Right kidney (tissue), 9 donors: ENCODE data around the gene DPH1.
"Not testable (repeated sequence)": the region's sequence is repeated elsewhere in the genome, so short reads cannot be mapped to it uniquely, and the experiment has no call there.

Experiments
- DNase-seq: peaks from one replicate; pipeline ENCODE4 v3.0.0-alpha.2; 2016
- long read RNA-seq, 8 donors: transcript quantifications; one replicate each; lab custom pipeline, GENCODE V29; 2026

Gene DPH1
- long read RNA-seq, donor 1, transcript DPH1-201 (13 exons, 2,221 nt) = major isoform, 8 of 37 reads
- long read RNA-seq, donor 1, partial matches to known transcripts = 24 of 37 reads
- long read RNA-seq, donor 1, other reads (novel, unspliced or antisense) = 0 of 37 reads
- long read RNA-seq, donor 2, partial matches to known transcripts = 0 of 3 reads
- long read RNA-seq, donor 2, other reads (novel, unspliced or antisense) = 0 of 3 reads
- long read RNA-seq, donor 3, partial matches to known transcripts = 0 of 5 reads
- long read RNA-seq, donor 3, other reads (novel, unspliced or antisense) = 0 of 5 reads
- long read RNA-seq, donor 4, partial matches to known transcripts = 38 of 45 reads
- long read RNA-seq, donor 4, other reads (novel, unspliced or antisense) = 0 of 45 reads
- long read RNA-seq, donor 5, transcript DPH1-201 (13 exons, 2,221 nt) = major isoform, 5 of 10 reads
- long read RNA-seq, donor 5, partial matches to known transcripts = 0 of 10 reads
- long read RNA-seq, donor 5, other reads (novel, unspliced or antisense) = 0 of 10 reads
- long read RNA-seq, donor 6, partial matches to known transcripts = 0 of 8 reads
- long read RNA-seq, donor 6, other reads (novel, unspliced or antisense) = 0 of 8 reads
- long read RNA-seq, donor 7 = 0 reads
- long read RNA-seq, donor 8, partial matches to known transcripts = 0 of 6 reads
- long read RNA-seq, donor 8, other reads (novel, unspliced or antisense) = 0 of 6 reads

DNA sequence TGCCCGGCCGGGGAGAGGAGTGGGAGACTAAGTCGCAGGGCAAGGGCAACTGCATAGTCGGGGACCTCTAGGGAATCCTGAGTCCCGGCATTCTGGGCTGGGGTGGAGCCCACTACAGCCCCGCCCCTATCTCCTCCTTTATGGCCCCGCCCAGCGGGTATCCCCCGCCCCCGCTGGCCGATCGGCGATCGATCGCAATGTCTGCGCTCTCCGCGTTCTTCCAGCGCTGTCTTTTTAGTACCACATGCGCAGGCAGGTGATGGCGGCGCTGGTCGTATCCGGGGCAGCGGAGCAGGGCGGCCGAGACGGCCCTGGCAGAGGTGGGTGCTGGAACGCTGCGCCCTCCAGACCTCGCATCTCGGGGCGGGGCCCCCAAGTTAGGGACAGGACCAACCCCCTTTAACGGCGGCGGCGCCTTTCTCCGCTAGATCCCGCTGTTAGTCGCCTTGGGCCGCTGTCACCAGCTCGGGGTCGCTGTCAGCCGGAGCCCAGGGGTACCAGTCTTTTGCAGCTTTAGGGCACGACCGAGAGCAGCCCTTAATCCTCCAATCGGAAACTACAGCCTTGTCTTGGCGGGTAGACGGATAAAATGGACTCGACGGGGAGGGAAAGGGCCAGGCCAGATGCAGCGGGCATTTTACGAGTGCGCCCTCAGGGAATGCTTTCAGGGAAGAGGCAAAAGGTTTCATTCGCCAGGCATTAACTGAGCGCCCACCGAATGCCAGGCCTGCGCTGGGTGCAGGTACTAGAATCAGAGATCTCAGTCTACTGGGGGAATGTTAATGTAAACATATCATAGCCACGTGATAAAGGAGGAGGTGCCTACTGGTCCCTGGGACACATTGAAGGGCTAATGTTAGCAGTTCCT, at the start of gene DPH1:
Gene DPH1, plus strand, starts transcription at position 243 of the 868 bp plus-strand sequence. Its CDS starts 17 bp downstream, at position 260.
- peak; percentile 77 for DNase-seq

- no peak for DNase-seq
These were observed 49.2 kb upstream of the DPH1 start for GRCh38 chr17:1980665-1981250.

- not testable (repeated sequence) for DNase-seq
These were observed 47.1 kb upstream of the DPH1 start for GRCh38 chr17:1982793-1983366.

DNA sequence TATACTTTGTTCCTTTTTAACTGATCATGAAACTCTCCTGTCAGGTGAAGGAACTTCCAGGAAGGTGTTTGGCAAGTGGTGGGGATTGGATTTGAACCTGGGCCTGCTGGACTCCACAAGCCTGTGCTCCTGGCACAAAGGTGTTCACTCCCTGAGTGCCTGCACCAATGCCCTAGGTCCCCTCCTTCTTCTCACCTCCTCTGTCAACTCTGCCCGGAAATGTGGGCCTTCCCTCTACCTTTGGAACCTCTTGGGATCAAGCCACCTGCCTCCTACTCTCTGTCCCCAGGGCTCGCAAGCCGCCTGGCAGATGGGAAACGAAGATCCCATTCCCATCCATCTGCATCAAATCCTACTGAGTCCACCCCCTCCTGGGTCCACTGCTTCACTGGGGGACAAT, 44.9 kb upstream of the DPH1 start:
- DNase-seq = no peak

DNA sequence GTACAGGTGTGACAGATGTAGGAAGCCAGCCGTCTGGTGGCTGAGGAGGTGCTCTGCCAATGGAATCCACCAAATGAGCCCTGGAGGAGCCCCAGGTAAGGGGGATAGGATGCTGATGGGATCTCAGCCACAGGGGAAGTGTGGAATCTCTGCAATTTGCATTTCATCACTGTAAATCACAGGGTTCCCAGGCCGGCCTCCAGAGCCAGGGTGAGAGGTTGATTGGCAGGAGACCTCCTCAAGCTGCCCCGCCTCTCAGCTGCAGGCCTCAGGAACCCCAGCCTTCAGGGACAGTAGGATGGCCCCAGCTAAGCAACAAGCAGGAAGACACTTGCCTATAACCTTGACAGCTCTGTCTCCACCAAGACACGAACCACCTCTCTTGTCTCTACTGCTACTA, 44.3 kb upstream of the DPH1 start:
- no peak for DNase-seq

DNA sequence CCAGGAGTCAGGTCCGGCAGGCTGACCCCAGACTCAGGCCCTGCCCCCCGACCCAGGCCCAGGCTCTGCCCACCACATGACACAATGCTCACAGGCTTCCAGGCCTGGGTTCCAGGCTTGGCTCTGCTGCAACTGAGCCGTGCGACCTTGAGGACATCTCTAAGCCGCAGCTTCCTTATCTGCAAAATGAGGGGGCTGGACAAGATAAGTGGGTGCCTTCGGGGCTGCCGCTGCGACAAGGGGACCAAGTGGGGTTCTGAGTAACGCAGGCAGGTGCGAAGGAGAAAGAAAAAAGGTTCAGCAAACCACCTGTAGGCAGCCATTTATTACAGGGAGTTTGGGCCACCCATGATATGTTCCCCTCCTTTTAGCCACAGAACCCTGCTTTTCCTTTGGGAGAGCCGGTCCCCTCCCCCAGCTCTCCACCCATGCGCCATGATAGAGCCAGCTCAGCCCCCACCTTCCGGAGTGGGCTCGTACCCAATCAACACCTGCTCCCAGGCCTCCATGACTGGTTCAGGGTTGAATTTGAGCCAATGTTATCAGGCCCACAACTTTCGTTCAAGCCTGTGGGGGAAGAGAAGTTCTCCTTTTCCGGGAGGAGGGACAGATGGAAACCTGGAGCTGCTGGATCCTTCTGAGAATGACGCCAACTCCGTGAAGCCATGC, 43.0 kb upstream of the DPH1 start:
- no peak for DNase-seq

DNA sequence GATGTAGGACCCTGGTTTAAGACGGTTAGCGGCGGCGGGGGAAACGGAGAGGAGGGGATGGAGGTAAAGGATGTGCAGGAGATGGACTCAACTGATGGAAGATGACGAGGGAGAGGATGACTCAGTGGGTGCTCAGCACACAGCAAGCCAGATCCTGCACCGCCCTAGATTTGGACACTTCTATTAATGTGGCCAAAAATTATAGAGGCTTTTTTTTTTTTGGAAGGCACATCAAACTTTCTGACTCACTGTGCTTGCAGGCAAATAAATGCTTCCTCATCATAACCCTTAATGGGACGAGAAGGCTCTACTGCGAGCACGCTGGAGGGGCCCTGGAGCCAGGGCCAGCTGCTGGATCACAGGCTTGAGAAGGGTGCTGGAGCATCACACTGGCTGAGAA, 40.8 kb upstream of the DPH1 start:
- DNase-seq = no peak

- no peak for DNase-seq
These were observed 37.4 kb upstream of the DPH1 start for GRCh38 chr17:1992541-1992940.

GRCh38 chr17:1994707-1995106, 35.2 kb upstream of the DPH1 start:
- no peak for DNase-seq

GRCh38 chr17:1995321-1995892, 34.5 kb upstream of the DPH1 start:
- DNase-seq = no peak

- DNase-seq = no peak
These were observed 33.8 kb upstream of the DPH1 start for GRCh38 chr17:1995907-1996799.

GRCh38 chr17:1996800-1997288, 33.1 kb upstream of the DPH1 start:
- DNase-seq = no peak

DNA sequence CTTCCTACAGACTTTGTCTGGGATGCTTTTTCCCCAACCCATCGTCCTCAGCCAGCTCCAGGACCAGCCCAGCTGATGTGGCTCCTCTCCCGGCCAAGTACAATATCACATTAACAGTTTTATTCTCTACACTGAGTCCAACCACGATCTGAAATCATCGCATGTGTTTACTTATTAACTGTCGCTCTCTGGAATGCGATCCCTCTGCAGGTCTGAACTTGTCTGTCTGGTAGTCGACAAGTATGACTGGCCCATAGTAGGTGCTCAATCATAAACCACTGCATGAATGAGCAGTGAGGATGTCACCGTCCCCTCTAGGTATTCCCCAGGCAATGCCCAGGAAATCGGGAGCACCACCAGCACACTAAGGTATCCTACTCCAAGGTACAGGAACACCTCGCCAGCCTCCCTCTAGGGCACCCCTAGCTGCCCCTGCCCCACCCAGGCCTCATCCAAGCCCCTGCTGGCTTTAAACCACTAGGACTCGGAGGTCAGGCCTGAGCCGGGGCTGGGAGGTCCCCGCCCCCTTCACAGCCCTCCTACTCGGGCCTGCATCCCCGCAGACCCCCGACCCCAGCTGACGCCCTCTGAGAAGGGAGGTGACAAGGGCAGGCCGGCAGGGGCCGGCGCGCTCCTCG, 32.5 kb upstream of the DPH1 start:
- no peak for DNase-seq

DNA sequence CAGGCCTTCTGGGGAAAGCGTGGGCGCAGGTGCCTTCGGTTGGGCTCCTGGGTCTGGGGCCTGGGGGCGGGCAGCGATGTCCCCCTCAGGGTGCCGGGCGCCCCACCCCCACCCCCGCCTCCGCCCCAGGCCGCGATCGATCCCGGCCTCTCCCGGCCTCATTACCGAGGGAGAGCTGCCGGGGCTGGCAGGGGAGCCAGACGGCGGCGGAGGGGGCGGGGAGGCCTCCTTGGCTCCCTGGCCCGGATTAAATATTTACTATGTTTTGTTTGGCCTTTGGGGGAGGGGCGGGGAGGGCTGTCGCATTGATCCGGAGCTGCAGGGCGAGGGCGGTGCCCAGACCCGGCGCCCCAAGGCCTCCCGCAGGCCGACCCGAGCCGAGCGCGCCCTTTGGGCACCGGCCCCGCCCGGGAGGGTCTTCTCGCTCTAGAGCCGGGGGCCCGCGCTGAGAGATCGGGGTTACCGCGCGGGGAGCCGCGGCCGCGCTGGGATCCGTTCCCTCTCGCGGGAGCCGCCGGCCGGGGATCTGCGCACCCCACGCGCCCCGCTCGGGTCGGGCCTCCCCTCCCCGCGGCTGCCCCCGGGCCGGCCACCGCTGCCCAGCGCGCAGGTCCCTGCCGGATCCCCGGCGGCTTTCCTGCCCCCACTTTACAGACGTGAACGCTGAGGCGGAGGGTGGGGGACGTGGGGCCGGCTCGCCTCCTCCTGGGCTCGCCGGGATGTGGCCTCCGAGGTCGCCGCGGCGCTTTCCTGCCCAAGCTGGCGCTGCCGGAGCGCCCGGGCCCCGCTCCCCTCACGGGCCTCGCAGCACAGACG, 31.8 kb upstream of the DPH1 start:
- DNase-seq = peak; percentile 74

GRCh38 chr17:1999557-2000251, 30.2 kb upstream of the DPH1 start:
- peak; percentile 80 for DNase-seq

DNA sequence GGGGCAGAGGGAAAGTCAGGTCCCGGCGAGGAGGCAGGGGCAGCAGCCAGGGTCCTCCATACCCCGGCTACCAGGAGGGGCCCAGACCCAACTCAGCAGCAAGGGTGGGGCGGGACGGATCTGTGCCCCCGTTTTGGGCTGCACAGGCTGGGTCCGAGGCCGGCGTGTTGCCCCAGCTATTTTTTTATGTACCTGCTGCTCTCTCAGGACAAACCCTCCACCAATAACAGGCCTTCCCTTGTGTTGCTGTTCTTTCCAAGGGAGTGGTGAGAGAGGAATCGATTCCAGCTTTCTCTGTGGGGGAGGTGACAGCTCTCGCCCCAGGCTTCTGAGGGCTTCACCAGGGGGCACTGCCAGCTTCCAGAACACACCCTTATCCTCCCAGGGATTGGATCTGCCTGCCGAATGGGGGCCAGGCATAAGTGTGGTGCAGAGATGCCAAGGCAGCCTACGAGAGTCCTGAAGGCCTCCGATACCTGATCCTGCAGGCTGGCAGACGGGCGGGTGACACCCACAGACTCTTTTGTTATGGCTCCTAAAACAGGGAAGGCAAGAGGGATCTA, 27.1 kb upstream of the DPH1 start:
- DNase-seq = no peak

DNA sequence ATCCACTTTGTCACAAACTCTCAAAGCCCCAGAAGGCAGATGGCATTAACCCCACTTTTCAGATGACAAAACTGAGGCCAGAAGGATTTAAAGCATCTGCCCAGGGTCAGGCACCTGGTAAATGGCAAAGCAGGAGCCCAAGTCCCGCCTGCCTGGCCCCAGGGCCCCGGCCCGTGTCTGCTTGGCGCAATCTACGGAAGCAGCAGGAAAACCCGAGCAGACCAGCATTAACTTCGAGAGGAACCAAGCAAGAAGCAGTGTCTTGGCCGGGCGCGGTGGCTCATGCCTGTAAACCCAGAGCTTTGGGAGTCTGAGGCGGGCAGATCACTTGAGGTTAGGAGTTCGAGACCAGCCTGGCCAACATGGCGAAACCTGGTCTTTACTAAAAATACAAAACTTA, 26.4 kb upstream of the DPH1 start:
- no peak for DNase-seq
